HG03139 (cell line): ENCODE results near the gene ALDOC.

Source experiments
- ATAC-seq: cut with Tn5 transposase; IDR thresholded peaks from one replicate; pipeline ENCODE4 v1.9.1; 2021; ENCODE audit not compliant: unreplicated experiment

ALDOC gene

DNA sequence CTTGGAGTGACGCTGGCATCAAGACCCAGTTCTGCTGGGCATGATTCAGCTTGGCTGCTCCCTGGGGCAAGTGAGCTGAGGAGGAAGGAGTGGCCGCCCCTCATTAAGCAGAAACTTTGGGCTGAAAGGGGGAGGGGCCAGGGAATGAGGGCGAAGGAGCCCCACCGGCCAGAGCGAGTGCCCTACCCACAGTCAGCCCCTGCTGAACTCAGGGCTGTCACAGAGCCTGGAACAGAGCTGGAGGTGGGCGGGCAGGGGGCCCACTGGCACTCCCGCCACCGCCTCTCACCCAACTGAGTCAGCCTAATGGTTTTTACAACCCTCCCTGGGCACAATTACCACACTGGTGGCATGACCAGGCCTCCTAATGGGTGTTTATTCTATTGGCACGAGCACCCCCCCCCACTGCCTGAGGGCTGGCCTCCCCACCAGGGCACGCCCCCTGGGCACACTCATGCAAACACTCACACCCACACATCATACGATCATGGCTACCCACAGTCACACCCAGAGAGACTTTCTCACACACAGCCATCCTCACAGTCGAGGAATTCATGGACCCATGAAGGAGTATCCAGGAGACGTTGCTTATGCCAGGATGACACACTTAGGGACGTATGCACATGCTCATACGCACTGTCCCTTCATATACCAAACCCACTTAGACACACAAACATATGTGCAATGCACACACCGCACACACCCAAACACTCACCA, 43.4 kb downstream of the ALDOC start:
- ATAC-seq = no peak

DNA sequence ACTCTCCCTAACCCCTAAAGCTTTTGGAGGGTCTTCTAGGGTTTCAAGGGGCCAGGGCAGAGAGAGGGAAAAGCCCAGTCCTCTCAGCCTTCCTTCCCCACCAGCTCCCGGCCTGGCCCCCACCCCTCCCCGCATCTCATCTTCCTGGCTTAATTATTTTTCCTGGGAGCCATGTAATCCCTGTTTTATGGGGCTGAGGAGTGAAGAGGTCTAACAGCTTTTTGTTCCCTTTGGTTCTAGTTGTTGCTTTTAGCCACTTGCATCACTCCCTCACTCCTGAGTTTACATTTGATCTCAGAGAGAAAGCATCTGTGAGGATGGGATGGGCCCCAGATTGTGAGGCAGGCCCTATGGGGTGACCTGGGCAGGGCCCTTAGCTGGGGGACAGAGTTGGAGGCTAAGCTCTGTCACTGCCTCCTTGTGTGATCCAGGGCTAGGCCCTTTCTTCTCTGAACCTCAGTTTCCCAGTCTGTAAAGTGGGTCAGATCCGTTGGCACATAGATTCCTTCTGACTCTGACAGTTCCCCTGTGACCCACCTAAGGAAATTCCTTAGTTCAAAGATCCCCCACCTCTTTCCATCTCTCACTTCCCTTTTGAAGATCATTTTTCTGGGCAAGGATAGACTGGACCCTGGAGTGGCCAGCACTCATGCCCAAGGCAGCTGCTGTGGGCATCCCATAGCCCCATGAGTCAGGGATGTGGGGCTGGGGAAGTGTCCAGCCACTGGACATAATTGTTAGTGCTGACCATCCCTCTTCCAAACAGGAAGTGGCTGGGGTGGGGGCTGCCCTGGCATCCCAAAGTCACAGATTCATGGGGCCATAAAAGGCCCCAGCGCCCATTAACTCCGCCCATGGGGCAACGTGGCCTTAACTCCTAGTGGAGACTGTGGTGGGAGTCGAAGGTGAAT, 44.4 kb downstream of the ALDOC start:
- no peak for ATAC-seq

DNA sequence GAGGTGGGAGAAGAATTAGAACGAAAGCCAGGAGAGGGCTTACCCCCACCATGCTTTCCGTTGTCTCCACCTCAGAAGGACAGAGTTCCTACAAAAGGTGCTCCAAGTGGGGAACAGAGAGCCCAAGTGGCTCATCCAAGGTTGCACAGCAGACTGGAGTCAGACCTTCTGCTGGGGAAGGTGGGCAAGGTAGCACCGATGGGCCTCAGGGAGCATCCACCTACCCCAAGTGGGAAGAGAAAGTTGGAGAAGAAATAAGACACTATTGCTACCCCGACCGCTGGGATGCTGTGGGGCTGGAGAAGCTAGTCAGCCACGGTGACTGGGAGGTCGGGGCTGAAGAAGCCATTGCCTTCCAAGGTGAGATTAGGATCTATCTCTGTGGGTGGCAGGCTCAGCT, 45.8 kb downstream of the ALDOC start:
- no peak for ATAC-seq

DNA sequence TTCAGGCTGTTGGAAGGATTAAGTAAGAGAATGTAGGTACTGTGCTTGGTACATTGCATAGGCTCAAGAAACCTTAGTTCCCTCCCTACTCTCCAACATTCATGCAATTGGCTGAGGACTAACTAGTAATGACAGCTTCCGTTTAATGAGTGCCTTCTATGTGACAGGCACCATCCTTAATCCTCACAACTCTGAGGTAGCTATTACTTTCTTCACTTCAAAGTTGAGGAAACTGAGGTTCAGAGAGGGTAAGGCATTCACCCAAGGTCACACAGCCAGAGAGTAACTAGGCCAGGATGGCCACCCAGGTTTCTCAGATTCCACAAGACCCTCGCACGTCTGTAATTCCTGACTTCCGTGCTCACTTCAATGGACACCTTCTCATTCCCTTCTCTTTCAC, 46.4 kb downstream of the ALDOC start:
- no peak for ATAC-seq

DNA sequence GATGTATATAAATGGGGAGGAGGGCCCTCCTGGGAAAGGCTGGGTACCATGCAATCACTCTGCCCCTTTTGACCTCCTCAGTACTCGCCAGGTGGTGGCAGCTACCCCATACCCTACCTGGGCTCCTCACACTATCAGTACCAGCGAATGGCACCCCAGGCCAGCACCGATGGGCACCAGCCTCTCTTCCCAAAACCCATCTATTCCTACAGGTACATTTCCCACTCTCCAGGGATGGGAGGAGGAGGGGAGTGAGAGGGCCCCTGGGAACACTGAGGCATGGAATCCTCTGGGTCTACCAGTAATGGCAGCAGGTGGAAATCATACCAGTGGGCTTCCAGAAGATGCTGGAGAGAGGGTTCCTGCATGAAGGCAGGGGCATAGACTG, 47.7 kb downstream of the ALDOC start:
- no peak for ATAC-seq

DNA sequence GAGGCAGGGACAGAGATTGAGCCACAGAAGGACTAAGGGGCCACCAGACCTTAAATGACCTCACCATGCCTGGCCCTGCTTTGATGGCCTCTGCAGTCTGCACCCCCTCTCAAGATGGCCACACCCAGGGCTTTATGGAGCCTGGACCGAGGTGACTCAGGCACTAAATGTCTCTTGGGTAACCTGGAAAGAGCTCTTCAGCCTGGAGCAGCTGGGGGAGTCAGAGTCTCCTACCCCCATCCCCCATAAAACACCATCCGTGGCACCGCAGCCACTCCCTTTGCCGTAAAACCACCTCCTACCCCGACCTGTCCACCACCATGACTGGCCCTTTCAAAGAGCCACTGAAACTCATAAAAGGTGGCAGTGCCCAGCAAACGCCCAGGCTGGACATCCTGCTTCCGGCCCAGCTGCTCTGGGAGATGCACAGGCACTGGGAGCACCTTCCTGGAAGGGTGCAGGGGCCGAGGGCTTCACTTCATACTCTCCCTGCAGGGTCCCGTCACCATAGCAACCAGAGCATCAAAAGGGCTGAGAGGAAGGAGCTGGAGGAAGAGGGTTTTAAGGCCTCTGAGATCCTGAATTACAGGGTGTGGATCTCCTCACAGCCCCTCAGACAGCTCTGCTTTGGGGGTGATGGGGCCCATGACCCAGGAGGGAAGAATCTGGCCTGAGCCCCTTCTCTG, 48.2 kb downstream of the ALDOC start:
- ATAC-seq = no peak

DNA sequence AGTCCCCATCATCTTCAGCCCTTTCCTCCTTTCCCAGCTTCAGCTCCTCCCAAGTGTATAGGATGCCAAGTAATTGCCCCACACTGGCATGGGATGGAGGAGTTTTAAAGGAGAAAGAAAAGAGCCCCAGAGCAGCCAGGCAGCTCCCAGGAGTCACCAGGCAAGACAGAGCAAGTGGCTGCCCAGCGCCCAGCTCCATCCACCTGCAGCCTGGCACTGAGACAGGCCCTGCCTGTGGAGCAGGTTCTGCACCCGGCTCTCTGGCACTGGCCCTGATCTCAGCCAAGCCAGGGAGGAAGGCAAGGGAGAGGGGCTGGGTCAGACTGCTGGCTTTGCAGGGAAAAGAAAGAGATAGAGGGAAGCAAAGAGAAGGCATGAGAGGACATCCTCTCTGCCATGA, 48.8 kb downstream of the ALDOC start:
- no peak for ATAC-seq

DNA sequence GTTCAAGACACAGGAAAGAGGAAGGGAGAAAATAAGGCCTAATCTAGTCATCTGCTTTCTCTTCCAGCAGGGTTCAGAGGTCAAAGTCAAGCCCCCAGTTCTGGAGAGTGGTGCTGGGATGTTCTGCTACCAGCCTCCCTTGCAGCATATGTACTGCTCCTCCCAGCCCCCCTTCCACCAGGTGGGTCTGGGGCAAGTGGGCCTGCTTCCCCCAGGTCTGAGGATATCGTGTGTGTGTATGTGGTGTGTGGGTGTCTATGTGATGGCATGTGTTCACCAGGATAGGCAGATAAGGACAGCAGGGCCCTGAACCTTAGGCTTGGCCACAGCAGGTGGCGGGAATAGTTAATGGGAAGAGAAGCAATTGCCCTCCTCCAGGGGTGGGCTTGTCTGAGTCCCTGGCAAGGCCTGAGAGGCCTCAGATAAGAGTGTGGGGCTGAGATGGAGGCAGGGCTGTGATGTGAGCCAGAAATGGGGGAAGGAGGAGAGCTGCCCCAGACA, 49.5 kb downstream of the ALDOC start:
- ATAC-seq = no peak

DNA sequence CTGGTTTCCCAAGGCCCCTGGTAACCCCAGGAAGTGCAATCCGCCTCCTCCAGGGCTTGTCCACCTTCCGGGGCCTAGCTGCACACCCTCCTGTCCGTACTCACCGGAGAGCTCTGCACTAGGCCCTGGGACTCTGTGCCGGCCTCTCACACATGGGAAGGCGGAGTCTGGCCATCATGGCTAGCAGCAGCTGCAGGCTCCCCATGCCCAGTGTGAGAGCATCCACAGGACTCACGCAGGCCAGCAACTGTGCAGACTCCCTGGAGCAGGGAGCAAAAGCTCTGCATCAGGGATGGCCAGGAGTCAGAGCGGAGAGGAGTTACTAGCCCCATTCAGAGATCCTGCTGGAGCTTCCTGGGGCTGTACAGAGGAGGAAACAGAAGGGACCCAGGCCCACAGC, 50.3 kb downstream of the ALDOC start:
- no peak for ATAC-seq

DNA sequence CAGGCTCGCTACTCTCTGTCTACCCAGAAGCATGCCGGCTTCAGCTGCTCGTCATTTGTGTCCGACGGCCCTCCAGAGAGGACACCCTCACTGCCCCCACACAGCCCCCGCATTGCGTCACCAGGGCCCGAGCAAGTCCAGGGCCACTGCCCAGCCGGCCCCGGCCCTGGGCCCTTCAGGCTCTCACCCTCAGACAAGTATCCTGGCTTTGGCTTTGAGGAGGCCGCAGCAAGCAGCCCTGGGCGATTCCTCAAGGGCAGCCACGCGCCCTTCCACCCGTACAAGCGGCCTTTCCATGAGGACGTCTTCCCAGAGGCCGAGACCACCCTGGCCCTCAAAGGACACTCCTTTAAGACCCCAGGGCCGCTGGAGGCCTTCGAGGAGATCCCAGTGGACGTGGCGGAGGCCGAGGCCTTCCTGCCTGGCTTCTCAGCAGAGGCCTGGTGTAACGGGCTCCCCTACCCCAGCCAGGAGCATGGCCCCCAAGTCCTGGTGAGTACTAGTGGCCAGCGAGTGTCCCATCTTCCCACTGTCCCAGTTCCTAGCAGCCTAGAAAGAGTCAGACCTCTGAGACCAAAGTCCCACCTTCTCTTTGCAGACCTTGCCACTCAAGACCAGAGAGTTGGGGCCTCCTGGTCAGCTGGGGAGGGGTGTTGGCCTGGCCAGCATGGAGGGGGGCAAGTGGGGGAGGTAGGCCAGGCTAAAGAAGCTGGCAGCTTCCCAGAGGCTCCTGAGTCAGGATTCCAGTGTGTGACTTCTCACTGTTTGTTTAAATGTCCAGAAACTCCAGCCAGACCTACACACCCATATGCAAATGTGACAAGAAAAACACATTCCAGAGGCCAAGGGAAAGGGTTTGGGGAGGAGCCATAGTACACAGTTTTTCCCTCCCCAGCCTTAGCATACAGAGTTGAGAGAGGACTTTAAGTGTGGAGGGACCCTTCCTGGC, 51.9 kb downstream of the ALDOC start:
- no peak for ATAC-seq

DNA sequence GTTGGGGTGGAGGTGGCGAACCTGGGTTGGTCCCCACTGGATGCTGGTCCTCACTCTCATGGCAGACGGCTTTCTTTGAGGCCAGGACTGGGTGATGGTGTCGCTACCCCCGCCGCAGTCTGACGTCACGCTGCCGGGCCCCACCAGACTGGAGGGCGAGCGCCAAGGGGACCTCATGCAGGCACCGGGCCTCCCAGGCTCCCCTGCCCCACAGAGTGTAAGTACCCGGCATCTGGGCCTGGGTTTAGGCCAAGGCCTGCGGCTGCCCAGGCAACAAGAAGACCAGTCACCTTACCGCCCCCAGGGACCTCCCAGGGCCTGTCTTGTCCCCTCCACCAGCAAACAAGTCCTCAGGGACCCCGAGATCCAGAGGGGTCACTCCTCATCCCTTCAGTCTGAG, 52.8 kb downstream of the ALDOC start:
- no peak for ATAC-seq

DNA sequence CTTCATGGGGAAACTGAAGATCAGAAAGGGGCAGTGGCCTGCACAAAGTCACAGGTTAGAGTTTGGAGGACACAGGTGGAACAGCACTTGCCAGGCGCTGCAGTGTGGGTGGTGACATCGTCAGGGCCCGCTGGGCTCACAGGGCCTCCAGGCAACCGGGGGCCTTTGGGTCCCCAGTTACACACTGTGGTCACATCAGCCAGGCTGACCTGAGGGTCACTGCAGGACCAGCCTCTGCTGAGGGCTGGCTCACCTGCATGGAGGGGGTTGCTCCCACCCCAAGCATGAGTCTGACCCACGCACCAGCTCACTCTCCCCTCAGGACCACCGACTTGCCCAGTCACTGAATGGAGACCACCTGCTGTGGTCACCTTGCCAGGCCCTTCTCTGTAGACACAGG, 53.5 kb downstream of the ALDOC start:
- no peak for ATAC-seq
